Neural progenitor cell (in vitro differentiated cells): ENCODE data around the gene SSR3. TPM values are rescaled to one million over a fixed set of nuclear protein-coding genes. Genes with fewer than 3 reads are reported as not detected.

Experiments used
- DNase-seq: peaks from one replicate; pipeline ENCODE4 v3.0.0-alpha.2; 2016; ENCODE audit warnings: low spot score
- H2AFZ ChIP-seq: fragments of 200-600 bp; sonication (generic); replicated peaks from 2 replicates; pipeline ENCODE4 v1.6.1; 2016; ENCODE audit warnings: antibody characterized with exemption
- H3F3A ChIP-seq: fragments of 200-600 bp; sonication (generic); 2 replicates; pipeline ENCODE4 v1.6.1; 2016; ENCODE audit warnings: antibody characterized with exemption, low read depth
- H3K27ac ChIP-seq: fragments of 200-600 bp; sonication (generic); 2 replicates; pipeline ENCODE4 v1.5.1; 2016; ENCODE audit warnings: mild to moderate bottlenecking
- H3K27me3 ChIP-seq: fragments of 200-600 bp; sonication (generic); 2 replicates; pipeline ENCODE4 v1.6.1; 2016; ENCODE audit warnings: mild to moderate bottlenecking, moderate library complexity
- H3K36me3 ChIP-seq: fragments of 200-600 bp; sonication (generic); 2 replicates; pipeline ENCODE4 v1.5.1; 2016
- H3K4me1 ChIP-seq: fragments of 200-600 bp; sonication (generic); 2 replicates; pipeline ENCODE4 v1.6.1; 2016; ENCODE audit warnings: mixed run types
- H3K4me2 ChIP-seq: fragments of 200-600 bp; sonication (generic); 2 replicates; pipeline ENCODE4 v1.6.1; 2016
- H3K4me3 ChIP-seq: fragments of 200-600 bp; sonication (generic); 2 replicates; pipeline ENCODE4 v1.5.1; 2016
- H3K79me2 ChIP-seq: fragments of 200-600 bp; sonication (generic); 2 replicates; pipeline ENCODE4 v1.6.1; 2016; ENCODE audit warnings: low read depth
- H3K9ac ChIP-seq: fragments of 200-600 bp; sonication (generic); 2 replicates; pipeline ENCODE4 v1.6.1; 2016
- H3K9me3 ChIP-seq: fragments of 200-600 bp; sonication (generic); 2 replicates; pipeline ENCODE4 v1.5.1; 2016; ENCODE audit warnings: low read depth
- H4K20me1 ChIP-seq: fragments of 200-600 bp; sonication (generic); 2 replicates; pipeline ENCODE4 v1.6.1; 2016; ENCODE audit warnings: low read depth
- H3K27ac Mint-ChIP-seq: 3 replicates; pipeline ENCODE4 v1.8.0; 2021; ENCODE audit warnings: mixed read lengths
- H3K27me3 Mint-ChIP-seq: 2 replicates; pipeline ENCODE4 v1.8.0; 2022; ENCODE audit warnings: low read depth, mild to moderate bottlenecking, inconsistent platforms, moderate library complexity, mixed read lengths; ENCODE audit not compliant: insufficient read depth
- H3K36me3 Mint-ChIP-seq: 3 replicates; pipeline ENCODE4 v1.8.0; 2021; ENCODE audit warnings: mixed read lengths
- H3K4me1 Mint-ChIP-seq: 3 replicates; pipeline ENCODE4 v1.8.0; 2021; ENCODE audit warnings: mixed read lengths
- H3K4me3 Mint-ChIP-seq: 3 replicates; pipeline ENCODE4 v1.8.0; 2021; ENCODE audit warnings: mild to moderate bottlenecking, moderate library complexity, mixed read lengths
- H3K9me3 Mint-ChIP-seq: 3 replicates; pipeline ENCODE4 v1.8.0; 2020; ENCODE audit warnings: mixed read lengths
- EZH2 ChIP-seq: fragments of 200-600 bp; sonication (generic); IDR thresholded peaks from 2 replicates; pipeline ENCODE4 v1.6.1; 2017; ENCODE audit warnings: antibody characterized with exemption, mild to moderate bottlenecking, moderate library complexity
- EZH2phosphoT487 ChIP-seq: fragments of 200-600 bp; sonication (generic); IDR thresholded peaks from 2 replicates; pipeline ENCODE4 v1.6.1; 2017; ENCODE audit warnings: antibody characterized with exemption
- total RNA-seq: library from RNA; depleted of rRNA; stranded (reverse); fragments of >200 nt; gene quantifications from 2 replicates; pipeline ENCODE4 v1.2.3, GENCODE V29; 2015; ENCODE audit warnings: low replicate concordance
- TF ChIP-seq, protein P1 (sequence below): fragments of 200-600 bp; sonication (generic); IDR thresholded peaks from 2 replicates; pipeline ENCODE4 v1.5.1; 2017; ENCODE audit warnings: antibody characterized with exemption, mild to moderate bottlenecking

SSR3 gene
- total RNA-seq, 1 donor from 2014 or later: 142 TPM

DNA sequence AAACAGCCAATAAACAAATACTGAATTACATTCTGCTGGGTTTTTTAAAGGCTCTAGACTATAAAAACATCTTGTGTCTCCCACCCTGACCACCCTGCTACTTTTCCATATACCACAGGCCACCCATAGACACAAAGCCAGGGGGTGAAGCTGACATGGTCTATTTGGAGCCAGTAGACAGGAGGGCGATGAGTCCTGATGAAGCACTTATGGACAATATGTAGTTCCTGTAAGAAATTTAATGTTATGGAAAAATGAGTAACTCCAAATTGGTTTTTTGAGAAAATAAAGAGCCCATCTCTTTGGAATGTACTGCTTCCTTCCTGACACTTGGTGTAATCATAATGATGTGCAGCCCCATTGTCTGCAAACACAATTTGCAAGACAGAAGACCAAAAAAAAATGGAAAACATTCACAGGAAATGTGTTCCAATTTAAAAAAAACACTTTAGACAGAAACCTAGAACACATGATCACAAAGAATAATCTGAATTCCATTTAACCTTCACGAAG lies 11.8 kb downstream of the SSR3 start:
- H3K4me2 ChIP-seq: no peak overlapping the region
- H3K4me3 ChIP-seq: no peak overlapping the region
- no peak overlapping the region for H2AFZ ChIP-seq
- H3K9ac ChIP-seq: no peak overlapping the region
- peaks cover 8% of the 10 kb centered on the region for H3F3A ChIP-seq
- Mint-ChIP-seq H3K4me1 (no peaks in the 10 kb centered on the region), H3K36me3 (peaks cover 24% of the 10 kb centered on the region), H3K27me3 (no peaks in the 10 kb centered on the region), H3K9me3 (no peaks in the 10 kb centered on the region), H3K4me3 (no peak overlapping the region), H3K27ac (no peak overlapping the region)
- H3K36me3 ChIP-seq: peaks cover 9% of the 10 kb centered on the region
- H3K9me3 ChIP-seq: no peaks in the 10 kb centered on the region
- DNase-seq: no peak
- no peaks in the 10 kb centered on the region for H3K27me3 ChIP-seq
- no peaks in the 10 kb centered on the region for H3K4me1 ChIP-seq
- no peak overlapping the region for H3K27ac ChIP-seq
- H3K79me2 ChIP-seq: peaks cover 27% of the 10 kb centered on the region
- no peak for TF ChIP-seq EZH2
- TF ChIP-seq EZH2phosphoT487: no peak
- TF ChIP-seq, protein P1, sequence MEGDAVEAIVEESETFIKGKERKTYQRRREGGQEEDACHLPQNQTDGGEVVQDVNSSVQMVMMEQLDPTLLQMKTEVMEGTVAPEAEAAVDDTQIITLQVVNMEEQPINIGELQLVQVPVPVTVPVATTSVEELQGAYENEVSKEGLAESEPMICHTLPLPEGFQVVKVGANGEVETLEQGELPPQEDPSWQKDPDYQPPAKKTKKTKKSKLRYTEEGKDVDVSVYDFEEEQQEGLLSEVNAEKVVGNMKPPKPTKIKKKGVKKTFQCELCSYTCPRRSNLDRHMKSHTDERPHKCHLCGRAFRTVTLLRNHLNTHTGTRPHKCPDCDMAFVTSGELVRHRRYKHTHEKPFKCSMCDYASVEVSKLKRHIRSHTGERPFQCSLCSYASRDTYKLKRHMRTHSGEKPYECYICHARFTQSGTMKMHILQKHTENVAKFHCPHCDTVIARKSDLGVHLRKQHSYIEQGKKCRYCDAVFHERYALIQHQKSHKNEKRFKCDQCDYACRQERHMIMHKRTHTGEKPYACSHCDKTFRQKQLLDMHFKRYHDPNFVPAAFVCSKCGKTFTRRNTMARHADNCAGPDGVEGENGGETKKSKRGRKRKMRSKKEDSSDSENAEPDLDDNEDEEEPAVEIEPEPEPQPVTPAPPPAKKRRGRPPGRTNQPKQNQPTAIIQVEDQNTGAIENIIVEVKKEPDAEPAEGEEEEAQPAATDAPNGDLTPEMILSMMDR: no peak
- no peaks in the 10 kb centered on the region for H4K20me1 ChIP-seq

DNA sequence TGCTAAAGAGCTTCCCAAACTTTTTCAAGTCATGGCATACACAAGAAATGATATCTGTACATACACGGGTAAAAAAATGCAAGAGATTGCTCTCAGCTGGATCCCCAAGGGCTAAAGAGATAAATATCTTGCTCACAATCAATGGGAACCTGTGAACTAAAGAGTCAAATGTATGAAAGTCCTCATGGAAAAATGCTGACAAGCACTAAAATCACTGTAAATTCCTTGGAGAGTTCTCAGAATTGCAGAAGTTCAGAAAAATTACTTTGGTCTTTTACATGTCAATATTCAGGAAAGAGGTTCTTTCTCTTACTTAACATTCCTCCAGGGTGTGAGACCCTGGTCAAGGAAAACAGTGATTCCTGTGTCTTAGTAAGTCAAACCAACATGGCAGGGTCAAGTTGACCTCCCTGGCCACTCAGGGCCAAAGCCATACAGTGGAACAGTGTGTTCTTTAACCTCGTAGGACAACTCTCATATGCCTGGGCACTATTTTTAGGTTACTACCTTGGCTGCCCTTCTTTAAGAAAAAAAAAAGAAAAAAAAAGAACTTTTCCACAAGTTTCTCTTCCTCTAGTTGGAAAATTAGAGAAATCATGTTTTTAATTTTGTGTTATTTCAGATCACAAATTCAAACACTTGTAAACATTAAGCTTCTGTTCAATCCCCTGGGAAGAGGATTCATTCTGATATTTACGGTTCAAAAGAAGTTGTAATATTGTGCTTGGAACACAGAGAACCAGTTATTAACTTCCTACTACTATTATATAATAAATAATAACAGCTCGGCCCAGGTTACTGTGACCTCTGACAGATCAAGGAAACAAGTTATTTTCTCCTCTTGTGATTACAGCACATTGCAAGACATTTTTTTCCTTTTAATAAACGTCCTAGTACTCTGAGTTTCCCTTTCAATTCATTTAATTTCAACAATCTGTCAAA lies 12.5 kb downstream of the SSR3 start:
- no peak overlapping the region for H3K27ac Mint-ChIP-seq
- H3K36me3 Mint-ChIP-seq: peaks cover 21% of the 10 kb centered on the region
- Histone ChIP-seq H3K4me3 (no peak overlapping the region), H3K36me3 (peaks cover 11% of the 10 kb centered on the region), H3K27ac (no peak overlapping the region), H3K9ac (no peak overlapping the region), H3F3A (peaks cover 8% of the 10 kb centered on the region), H4K20me1 (no peaks in the 10 kb centered on the region), H3K4me2 (no peak overlapping the region), H3K27me3 (no peaks in the 10 kb centered on the region), H2AFZ (no peak overlapping the region), H3K9me3 (no peaks in the 10 kb centered on the region), H3K4me1 (no peaks in the 10 kb centered on the region), H3K79me2 (peaks cover 21% of the 10 kb centered on the region)
- no peaks in the 10 kb centered on the region for H3K4me1 Mint-ChIP-seq
- TF ChIP-seq, protein P1: no peak
- no peaks in the 10 kb centered on the region for H3K9me3 Mint-ChIP-seq
- no peak for DNase-seq
- H3K4me3 Mint-ChIP-seq: no peak overlapping the region
- no peaks in the 10 kb centered on the region for H3K27me3 Mint-ChIP-seq

DNA sequence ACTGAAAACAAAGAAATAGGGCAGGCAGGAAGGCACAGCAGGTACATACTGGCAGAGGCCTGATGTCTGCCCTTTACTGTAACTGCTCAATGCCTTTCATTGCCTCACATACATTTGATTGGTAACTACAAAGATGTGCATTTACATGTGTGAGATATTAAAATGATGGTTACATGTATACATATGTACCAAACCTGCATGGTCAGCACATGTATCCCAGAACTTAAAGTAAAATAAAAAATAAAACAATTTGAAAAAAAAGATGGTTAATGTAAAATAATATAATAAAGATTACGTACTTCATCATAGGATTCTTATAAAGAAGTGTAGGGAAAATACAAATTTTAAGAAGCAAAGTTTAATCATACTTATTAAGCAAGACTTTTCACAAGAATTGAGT lies 15.1 kb downstream of the SSR3 start:
- Histone ChIP-seq H3K9ac (no peak overlapping the region), H3K9me3 (no peaks in the 10 kb centered on the region), H2AFZ (no peak overlapping the region), H4K20me1 (no peaks in the 10 kb centered on the region), H3K4me1 (no peaks in the 10 kb centered on the region), H3K27ac (no peak overlapping the region), H3K4me3 (no peak overlapping the region), H3K4me2 (no peak overlapping the region), H3K36me3 (peaks cover 8% of the 10 kb centered on the region), H3K27me3 (no peaks in the 10 kb centered on the region), H3K79me2 (no peaks in the 10 kb centered on the region), H3F3A (peaks cover 8% of the 10 kb centered on the region)
- Mint-ChIP-seq H3K9me3 (no peaks in the 10 kb centered on the region), H3K27ac (no peak overlapping the region), H3K4me3 (no peak overlapping the region), H3K4me1 (peaks cover 8% of the 10 kb centered on the region), H3K36me3 (peaks cover 7% of the 10 kb centered on the region), H3K27me3 (no peaks in the 10 kb centered on the region)
- TF ChIP-seq EZH2phosphoT487 (no peak), EZH2 (no peak)
- TF ChIP-seq, protein P1: no peak
- DNase-seq: no peak
